ENCODE measurements around the gene ABCA7. TPM values are rescaled to one million over a fixed set of nuclear protein-coding genes. Genes with fewer than 3 reads are reported as not detected.

ABCA7 gene
- total and polyA plus RNA-seq, 2 of the 13 experiments (the other 11 are each of a cell fraction or from before 2014, with no cell fraction given): 4.4 to 32.4 TPM

- TF ChIP-seq FOXP4 (CRISPR knock-in tag; IDR thresholded peaks at IDR 0.05) (no peak), KAT8 (CRISPR knock-in tag; IDR thresholded peaks at IDR 0.05) (peak; percentile 52; the same call in 1 of the 2 replicates), UBTF (CRISPR knock-in tag; IDR thresholded peaks at IDR 0.05) (peak; percentile 93), HMG20B (CRISPR knock-in tag; conservative IDR thresholded peaks at IDR 0.05) (no peak), ETV5 (CRISPR knock-in tag; IDR thresholded peaks at IDR 0.05; ENCODE audit: borderline replicate concordance) (peak; percentile 19; the same call in 1 of the 2 replicates), LRRFIP1 (CRISPR knock-in tag; conservative IDR thresholded peaks at IDR 0.05) (no peak), ZNF256 (CRISPR knock-in tag; conservative IDR thresholded peaks at IDR 0.05) (no peak), ZNF891 (CRISPR knock-in tag; IDR thresholded peaks at IDR 0.05) (0 out of 2 replicates have a peak, but pooled peaks have one; percentile 29), ZBTB34 (CRISPR knock-in tag; IDR thresholded peaks at IDR 0.05) (no peak), GABPB1 (CRISPR knock-in tag; IDR thresholded peaks at IDR 0.05) (peak; percentile 86), CAMTA2 (CRISPR knock-in tag; IDR thresholded peaks at IDR 0.05; ENCODE audit: borderline replicate concordance) (peak; percentile 82), ZNF24 (IDR thresholded peaks at IDR 0.05) (no peak), CENPX (CRISPR knock-in tag; IDR thresholded peaks at IDR 0.05) (no peak), ELK4 (CRISPR knock-in tag; IDR thresholded peaks at IDR 0.05; ENCODE audit: borderline replicate concordance) (no peak), SKIL (CRISPR knock-in tag; IDR thresholded peaks at IDR 0.05; ENCODE audit: borderline replicate concordance) (no peak)
These were observed 63.9 kb downstream of the ABCA7 start, which contains the start of gene GPX4 (continued) for GRCh38 chr19:1103708-1104310.

Data from HepG2 (cell line).